Stimulated activated CD8-positive, alpha-beta memory T cell treated with anti-CD3 and anti-CD28 coated beads, Interleukin-2, amount 100 ng/mL, for 48 hours (primary cell): ENCODE results near the gene TBX15.

ENCODE experiments used
- DNase-seq, 2 donors: peaks; one replicate each; pipeline ENCODE4 v3.0.0-alpha.2; 2020; ENCODE audit warnings: low read depth in 2 of 2

The TBX15 gene

GRCh38 chr1:119001181-119002027, 13.3 kb upstream of the TBX15 start:
- no peak for DNase-seq

DNA sequence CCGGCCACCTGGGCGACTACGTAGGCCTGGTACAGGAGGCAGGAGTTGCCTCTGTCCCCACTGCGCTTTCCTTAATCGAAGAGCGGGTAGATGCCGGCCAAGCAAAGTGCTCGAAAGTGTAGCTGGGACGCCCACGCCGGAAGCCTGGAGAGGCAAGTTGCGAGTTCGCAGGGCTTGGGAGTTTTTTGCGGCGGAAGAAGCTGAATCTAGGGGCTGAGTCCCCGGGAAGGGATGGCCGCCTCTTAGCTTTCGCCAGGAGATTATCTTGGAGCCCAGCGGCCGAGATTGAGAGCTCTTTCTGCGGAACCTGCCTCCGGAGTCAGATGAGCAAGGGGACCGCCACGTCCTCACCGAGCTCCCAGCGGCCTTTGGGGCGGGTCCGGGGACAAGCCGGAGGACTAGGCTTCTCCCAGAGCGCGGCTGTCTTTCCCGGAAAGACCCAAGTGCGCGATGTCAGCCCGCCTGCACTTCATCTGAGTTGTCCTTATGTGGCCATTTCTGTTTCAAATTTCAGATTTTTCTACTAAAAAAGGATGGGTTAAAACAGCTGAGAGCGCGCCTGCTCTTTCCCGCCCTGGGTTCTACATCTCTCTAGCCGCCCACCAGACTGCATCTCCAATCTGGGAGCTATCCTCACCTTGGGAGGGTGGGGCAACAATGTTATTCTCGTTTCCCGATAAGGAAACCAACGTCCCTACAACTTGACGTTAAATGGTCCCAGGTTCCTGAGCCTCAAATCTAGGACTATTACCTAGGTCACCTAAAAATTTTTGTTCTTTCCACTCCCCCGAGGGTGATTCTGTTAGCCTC, 12.4 kb upstream of the TBX15 start:
- DNase-seq, result no peak

- DNase-seq, result no peak
Measured at GRCh38 chr1:118999348-119000071, 11.4 kb upstream of the TBX15 start.

DNA sequence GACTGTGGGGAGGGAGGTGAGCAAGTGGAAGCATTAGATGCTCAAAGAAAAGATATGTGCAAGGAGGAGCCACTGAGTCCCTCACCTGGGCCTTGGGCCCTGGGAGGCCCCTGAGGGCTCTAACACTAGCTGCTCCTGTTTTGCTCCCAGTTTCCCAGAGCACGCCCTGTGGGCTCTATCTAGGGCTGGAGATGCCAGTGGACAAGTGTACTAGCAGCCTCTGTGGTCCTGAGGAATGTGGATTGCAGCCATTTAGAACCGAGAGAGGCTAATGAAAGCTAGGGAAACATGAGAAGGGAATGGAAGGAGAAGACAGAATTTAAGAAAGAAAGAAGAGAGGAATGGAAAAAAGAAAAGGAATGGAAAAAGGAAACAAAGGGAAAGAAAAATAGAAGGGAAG, 10.0 kb upstream of the TBX15 start:
- no peak for DNase-seq

DNA sequence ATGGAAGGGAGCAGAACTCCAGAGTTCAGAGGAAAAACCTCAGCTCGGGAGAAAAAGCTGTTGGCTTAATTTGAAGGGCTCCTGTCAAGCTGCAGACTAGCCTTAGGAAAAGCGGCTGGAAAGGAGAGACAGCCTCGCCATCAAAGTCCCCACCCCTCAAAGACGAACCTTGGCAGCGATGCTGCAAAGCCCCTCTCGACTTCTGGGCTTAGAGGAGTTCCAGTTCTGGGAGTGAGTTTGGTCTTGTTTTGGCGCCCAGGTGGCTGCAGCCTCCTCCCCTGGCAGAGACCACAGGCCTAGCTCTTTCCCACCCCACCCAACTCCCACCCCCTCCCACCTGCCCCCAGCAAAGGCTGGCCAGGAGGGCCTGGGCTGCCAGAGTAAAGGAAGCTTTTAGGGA, 9.1 kb upstream of the TBX15 start:
- no peak for DNase-seq

DNA sequence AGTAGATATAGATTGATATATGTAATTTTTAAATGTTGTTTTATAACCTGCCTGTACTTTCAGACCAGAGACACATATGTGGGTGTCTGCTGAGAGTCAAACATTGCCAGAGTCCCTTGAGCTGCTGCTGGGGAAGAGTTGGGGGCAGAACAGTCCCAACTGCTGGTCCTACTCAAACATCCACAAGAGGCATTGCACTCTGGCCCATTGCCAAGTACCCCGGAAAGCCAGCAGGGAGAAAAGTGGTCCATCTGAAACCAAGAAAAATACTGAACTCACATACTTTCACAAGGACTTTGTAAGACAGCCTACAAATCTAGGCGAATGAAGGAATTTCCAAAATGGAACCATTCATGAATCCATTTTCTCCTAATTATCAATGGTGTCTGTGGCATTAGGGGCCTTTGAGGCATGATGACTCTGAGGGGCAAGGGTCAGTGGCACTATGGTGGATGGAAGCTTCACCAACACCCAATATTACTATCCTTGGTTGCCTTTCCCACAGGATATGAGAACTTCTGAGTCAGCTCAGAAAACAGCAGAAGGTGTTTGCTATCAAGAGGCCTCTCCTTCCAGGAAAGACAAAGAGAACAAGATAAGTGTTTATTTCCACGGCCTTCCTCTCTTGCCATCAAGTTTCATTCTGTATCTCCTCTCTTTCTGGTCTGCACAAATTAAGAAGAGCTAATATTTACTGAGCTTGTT, 7.3 kb upstream of the TBX15 start:
- DNase-seq, result no peak

DNA sequence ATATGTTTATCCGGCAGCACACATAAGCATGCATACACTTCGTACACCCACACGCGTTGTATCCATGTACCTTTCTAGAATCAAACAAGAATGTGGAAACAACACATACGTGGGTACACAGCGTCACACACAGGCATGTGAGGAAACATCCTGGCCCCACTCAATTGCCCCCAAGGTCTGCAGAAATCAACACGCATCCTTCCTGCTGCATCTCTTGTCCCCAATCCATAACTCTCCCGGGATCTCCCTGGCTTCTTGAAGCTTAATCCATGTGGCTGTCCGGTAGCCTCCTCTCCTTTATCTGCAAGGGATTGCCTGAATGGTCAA, 5.5 kb upstream of the TBX15 start:
- DNase-seq, result no peak

DNA sequence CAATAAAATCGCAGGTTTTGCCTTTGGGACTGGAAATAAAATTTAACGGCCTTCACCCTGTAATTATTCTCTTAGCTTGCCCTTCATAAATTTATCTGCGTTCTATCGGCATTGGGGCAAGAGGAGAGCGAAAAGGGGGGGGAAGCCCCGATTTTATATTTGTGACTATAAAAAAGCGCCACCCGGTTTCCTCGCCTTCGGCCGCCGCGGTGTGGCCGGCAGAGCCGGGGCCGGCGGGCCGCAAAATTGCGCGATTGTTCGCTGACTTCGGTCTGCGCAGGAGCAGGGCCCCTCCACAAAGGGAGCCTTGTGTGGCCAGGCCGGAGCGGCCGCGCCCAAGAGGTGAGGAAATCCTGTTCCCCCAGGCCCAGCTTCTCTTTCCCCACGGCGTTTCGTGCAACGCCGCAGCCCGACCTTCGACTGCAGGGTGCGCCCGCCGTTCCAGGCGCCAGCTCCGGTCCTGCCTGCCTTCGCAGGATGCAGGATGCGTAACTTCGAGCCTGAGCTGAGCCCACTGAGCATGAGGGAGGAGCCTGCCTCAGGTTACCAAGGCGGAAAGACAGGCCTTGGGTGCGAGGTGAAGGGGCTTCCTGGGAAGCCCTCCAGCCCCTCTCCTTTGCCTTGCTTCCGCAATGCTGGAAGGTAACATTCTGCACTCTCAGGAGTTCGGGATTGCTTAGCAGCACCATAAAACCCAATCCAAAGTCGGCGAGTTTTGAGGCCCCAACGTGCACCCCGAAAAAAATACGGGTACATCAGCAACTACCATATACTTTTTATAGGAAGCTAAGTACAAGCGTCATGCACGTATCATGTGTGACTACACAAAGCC, 4.9 kb upstream of the TBX15 start:
- no peak for DNase-seq

DNA sequence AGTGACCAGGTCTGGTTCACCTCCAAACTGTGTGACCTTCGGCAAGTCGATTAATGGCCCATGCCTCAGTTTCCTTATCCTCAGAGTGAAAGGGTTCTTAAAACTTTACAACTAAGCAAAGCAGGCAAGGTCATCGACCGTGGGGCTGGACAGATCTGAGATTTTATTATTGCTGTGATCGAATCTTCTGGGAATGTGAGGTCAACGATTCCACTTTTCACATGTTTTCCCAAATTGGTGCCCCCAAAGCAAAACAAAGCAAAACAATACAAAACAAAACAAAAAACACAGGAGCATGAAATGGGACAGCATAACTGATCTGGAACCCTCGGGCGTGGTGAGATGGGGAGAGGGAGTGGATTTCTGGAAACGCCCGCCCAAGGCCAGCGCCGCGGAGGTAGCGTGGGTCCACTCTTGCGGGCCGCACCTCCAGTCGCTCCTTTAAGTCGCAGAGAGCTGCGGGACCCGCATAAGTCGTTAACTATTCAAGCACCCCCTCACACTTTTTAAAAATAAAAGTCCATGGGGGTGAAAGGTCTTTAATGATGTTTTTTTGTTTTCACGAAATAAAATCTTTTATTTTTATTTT, 4.2 kb upstream of the TBX15 start:
- DNase-seq, result no peak

DNA sequence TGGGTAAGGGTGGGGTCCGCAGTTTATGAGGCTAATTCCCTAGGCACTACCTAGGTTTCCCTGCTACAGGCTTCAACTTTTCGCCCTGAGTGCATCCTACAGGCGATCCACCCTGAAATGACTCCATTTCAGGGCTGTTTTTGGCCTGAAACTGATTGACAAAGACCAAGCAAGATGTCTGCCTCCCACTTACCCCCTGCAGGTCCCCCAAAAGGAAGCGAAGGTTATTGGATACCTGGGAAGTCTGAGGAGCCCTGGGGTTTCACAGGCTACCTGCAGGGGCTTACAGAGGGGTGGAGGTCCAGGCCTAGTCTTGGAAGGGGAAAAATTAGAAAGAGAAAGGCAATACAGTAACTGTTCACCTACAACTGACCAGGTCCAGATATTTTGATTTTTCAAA, 3.3 kb upstream of the TBX15 start:
- no peak for DNase-seq

- DNase-seq, result no peak
Measured at GRCh38 chr1:118990513-118991152, 2.5 kb upstream of the TBX15 start.

DNA sequence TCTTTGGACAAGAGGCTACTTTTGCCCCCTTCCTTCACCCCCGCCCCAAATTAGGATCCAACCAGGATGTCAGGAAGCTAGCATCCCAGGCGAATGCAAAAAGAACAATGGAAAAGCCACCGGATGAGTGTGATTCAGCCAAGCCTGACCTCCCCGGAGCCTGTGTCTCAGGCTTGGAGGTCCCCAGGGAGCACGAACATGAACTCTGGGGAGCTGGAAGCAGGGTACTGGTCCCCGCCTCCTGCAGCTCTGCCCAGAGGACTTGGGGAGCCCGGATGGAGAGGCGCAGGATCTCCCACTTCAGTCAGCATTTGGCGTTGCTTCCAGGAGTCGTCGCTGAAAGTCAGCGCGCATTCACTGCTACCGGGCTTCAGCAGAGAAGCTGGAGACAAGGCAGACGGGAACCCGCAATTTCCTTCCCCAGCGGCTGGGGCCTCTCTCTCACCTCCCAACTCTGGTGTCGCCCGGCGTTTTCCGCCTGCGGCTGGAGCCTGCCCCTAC, 1.8 kb upstream of the TBX15 start:
- DNase-seq, result no peak

DNA sequence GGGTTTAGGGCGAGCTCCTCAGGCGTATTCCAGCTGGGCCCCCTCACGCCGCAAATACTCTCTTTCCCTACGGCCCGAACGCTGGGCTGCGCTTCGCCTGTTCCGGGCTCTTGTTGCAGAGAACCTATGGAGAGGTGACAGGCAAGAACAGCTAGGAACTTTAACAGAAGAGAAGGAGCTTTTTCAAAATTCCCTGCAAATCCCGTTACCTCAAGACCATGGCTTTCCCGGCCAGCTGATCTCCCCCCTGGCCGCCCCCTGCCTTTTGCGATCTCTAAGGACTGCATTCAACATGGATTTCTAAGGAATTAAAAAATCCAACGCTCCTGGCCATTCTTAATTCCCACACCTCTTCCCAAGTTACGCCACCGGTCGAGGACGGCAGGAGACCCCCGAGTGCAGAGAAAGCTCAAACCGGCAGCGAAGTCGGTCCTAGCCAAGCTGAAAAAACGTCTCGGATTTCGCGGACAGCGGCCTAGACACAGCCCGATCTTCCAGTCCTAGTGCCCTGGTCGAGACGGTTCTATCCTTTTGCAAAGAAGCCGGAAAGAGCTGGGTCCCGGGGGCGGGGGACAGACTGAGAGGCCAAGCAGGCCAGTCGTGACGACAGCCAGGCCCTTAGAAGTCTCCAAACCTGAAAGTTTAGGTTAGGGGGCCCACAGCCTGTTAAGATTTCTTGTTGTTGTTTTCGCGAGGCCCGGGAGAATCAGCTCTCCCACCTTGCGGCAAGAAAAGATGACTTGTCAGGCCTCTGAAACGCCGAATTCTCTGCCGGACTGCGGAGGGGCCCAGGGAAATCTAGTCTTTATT, 1.1 kb upstream of the TBX15 start:
- DNase-seq, result no peak

- DNase-seq, result no peak
Measured at GRCh38 chr1:118987468-118988185, 516 bp downstream of the TBX15 start.

DNA sequence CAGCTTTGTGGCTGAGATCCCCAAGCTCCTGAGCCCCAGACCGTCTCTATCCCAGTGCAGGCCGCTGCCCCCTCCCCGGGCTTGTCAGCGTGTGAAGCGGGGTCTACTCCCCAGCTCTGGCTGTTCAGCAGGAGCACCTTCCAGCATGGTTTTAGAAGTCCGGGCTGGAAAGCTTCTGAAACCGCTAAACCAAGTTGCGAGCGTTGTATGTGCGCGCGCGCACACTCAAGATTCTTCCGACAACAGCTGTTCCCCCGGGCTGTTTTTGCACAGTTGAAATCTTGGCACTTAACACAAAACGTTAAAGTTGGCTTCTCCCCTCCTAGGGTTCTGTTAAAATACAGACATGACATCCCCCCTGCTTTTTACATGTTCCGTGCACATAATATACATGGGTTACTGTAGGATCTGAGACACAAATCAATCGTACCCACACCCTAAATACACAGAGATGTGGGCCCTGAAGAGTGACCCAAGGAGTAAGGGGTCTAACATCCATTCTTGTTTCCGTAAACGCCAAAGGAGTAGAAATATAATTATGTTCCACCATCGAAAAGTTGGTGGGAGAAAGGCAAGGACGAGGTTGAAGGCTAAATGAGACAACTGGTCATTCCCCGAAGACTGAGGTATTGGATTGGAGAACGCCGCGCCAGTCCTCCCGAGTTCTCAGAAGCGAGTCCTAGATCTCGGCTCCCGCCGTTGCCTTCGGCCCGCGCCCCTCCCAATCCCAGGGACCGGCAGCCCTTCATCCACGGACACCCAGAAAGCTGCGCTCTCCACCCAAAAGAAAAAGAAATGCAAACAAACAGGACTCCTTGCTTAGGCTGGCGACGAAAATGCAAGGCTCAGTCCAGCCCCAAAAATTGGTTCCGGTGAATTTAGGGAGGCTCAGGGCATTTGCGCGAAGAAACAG, 1.3 kb downstream of the TBX15 start:
- no peak for DNase-seq

- DNase-seq, result no peak
Measured at GRCh38 chr1:118985640-118986554, 2.2 kb downstream of the TBX15 start.
